ENCODE measurements around the gene CHRNA9. TPM values are rescaled to one million over a fixed set of nuclear protein-coding genes. Genes with fewer than 3 reads are reported as not detected.

The CHRNA9 gene
- total RNA-seq, 1 donor from 2014 or later, result not detected

DNA sequence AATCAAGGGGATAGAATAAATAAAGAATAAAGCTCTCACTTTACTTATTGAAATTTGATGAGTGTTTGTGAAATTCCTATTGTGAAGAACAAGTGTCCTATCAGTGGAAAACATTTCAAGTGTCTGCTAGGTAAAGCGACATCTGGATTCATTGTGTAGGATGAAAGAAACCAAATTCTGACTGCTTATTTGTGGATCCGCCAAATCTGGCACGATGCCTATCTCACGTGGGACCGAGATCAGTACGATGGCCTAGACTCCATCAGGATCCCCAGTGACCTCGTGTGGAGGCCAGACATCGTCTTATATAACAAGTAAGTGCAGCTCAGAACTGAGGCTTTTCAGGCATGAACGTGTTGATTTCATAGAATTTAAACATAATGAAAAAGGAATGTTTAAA is 1.9 kb downstream of the CHRNA9 start:
- no peak for DNase-seq (ENCODE audit: low spot score)

DNA sequence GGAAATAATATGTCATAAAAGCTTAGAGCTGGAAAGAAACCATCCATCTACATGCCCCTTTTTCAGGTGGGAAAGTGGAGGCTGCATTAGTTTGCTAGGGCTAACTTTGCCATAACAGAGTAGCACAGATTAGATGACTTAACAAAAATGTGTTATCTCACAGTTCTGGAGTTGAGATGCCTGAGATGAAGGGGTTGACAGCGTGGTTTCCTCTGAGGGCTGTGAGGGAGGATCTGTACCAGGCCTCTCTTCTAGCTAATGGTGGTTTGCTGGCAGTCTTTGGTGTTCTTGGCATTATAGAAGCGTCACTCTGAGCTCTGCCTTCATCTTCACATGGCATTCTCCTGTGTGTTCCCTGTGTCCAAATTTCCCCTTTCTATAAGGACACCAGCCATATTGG is 2.4 kb downstream of the CHRNA9 start:
- no peak for DNase-seq (ENCODE audit: low spot score)

- no peak for DNase-seq (ENCODE audit: low spot score)
These were observed 4.9 kb downstream of the CHRNA9 start for GRCh38 chr4:40340030-40340429.

DNA sequence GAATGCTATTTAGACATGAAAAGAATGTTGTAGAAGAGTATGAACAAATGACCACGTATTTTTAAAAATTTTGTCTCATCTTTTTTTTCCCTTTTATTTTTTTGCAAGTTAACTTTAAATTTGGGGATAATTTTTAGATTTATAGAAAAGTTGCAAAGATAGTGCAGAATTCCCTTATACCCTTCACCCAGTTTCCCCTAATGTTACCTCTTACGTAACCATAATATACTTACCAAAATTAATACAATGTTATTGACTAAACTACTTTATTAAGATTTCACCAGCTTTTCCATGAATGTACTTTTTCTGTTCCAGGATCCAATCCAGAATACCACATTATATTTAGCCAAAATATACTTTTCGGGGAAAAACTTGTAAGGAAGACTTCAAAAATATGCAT is 12.3 kb downstream of the CHRNA9 start:
- DNase-seq (ENCODE audit: low spot score), result no peak

DNA sequence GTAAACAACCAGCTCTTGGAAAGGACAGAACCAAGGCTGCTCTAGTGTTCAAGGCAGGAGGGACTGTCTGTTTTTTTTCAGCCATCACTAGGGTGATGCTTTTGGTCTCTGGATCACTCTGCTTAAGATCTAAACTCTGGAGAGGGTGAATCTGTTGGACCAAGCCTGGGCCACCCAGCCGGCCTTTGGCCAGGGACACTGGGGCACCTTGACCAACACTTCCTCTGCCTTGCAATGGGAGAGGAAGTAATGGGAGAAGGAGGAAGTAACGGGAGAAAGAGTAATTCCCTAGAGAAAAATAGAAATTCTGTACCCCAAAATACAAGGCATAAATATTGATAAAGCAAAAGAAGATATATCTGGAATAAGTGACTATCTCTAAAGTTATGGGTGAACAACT is 12.9 kb downstream of the CHRNA9 start:
- no peak for DNase-seq (ENCODE audit: low spot score)

- DNase-seq (ENCODE audit: low spot score), result no peak
These were observed 14.5 kb downstream of the CHRNA9 start for GRCh38 chr4:40349561-40350198.

GRCh38 chr4:40350627-40351227 is 15.6 kb downstream of the CHRNA9 start:
- DNase-seq (ENCODE audit: low spot score), result no peak

GRCh38 chr4:40354158-40354557 is 19.0 kb downstream of the CHRNA9 start:
- DNase-seq (ENCODE audit: low spot score), result no peak

DNA sequence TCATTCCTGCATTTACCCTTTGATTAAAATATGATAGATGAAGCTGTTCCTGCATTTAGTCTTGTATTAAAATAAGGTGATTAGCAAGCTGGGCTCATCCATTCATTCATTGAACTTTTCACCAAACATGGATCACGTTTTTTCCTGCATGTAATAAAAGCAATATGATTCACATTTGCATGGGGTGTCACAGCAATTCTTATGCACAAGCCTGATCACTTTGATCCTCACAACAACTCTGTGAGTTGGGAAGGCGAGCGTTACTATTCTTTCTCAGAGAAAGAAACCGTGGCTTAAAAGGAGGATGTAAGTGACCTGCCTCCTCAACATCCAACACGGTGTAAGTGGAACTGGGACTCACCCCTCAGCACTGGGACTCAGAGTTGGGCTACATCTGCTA is 20.0 kb downstream of the CHRNA9 start:
- no peak for DNase-seq (ENCODE audit: low spot score)

- DNase-seq (ENCODE audit: low spot score), result no peak
These were observed 22.6 kb downstream of the CHRNA9 start for GRCh38 chr4:40357738-40358137.

- no peak for DNase-seq (ENCODE audit: low spot score)
These were observed 26.2 kb downstream of the CHRNA9 start for GRCh38 chr4:40361338-40361737.

DNA sequence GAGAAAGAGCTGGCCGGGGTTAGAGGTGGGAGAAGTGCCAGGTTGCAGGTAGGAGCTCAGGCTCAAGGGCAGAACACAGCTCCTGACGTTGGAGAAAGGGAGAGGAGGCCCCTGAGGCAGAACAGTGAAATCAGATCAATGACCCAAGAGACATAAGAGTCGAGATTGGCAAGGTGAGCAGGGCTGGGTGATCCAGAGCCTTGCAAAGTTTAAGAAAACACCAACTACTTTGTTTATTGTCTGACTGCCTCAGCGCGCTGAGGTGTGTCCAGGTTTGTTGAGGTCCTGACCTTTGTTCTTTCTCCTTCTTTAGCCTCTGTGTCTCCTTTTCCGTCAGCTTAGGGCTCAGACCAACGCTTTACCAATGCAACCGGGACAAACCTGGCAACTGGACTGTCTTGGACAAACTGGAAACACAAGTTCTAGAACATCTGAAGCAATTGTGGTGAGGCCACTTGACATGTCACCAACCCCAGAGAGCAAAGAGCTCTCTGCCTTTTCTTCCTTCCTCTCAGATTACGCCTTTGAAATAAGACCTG is 28.3 kb downstream of the CHRNA9 start:
- no peak for DNase-seq (ENCODE audit: low spot score)

- no peak for DNase-seq (ENCODE audit: low spot score)
These were observed 28.8 kb downstream of the CHRNA9 start for GRCh38 chr4:40363945-40364344.

- DNase-seq (ENCODE audit: low spot score), result no peak
These were observed 30.6 kb downstream of the CHRNA9 start for GRCh38 chr4:40365766-40366165.

- no peak for DNase-seq (ENCODE audit: low spot score)
These were observed 32.3 kb downstream of the CHRNA9 start for GRCh38 chr4:40367451-40367850.

- DNase-seq (ENCODE audit: low spot score), result no peak
These were observed 34.5 kb downstream of the CHRNA9 start for GRCh38 chr4:40369437-40370274.

GRCh38 chr4:40372651-40373050 is 37.5 kb downstream of the CHRNA9 start:
- DNase-seq (ENCODE audit: low spot score), result no peak

GRCh38 chr4:40373636-40374035 is 38.5 kb downstream of the CHRNA9 start:
- no peak for DNase-seq (ENCODE audit: low spot score)

GRCh38 chr4:40375095-40375494 is 40.0 kb downstream of the CHRNA9 start:
- DNase-seq (ENCODE audit: low spot score), result no peak

DNA sequence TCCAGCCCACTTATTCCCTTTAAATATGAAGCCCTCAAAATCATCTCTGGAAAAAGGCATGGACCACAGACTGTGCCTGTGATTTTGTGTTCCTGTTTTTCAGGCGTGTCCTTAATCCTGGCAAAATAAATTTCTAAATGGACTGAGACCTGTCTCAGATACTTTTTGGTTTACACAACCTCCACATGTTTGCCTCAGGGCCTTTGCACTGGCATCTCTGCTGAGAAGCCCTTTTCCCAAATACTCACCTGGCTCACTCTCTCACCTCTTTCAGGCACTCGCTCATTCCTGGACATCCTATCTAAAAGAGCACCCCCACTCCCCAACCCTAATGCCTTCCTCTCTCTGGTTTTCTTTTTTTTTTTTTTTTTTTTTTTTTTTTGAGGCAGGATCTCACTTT is 40.5 kb downstream of the CHRNA9 start:
- DNase-seq (ENCODE audit: low spot score), result no peak

- no peak for DNase-seq (ENCODE audit: low spot score)
These were observed 42.6 kb downstream of the CHRNA9 start for GRCh38 chr4:40377512-40378365.
